Measurements from ENCODE around the gene USP53.
"Not testable (repeated sequence)": the region's sequence is repeated elsewhere in the genome, so short reads cannot be mapped to it uniquely, and the experiment has no call there.

The USP53 gene

GRCh38 chr4:119314356-119314755, 101.8 kb downstream of the USP53 start:
- DNase-seq (ENCODE audit: low read depth in 1 of 2, low spot score in 1 of 2) = no peak

GRCh38 chr4:119315036-119315435, 102.5 kb downstream of the USP53 start:
- no peak for DNase-seq (ENCODE audit: low read depth in 1 of 2, low spot score in 1 of 2)

GRCh38 chr4:119317990-119318389, 105.5 kb downstream of the USP53 start:
- DNase-seq (ENCODE audit: low read depth in 1 of 2, low spot score in 1 of 2) = no peak

- DNase-seq (ENCODE audit: low read depth in 1 of 2, low spot score in 1 of 2) = no peak
Observed at GRCh38 chr4:119321921-119322687, 109.6 kb downstream of the USP53 start, which contains the start of gene FABP2. TSS of gene FABP2 (minus strand) at chr4:119322138. CDS start at chr4:119322102, 36 bp downstream.

GRCh38 chr4:119328695-119329094, 116.2 kb downstream of the USP53 start:
- DNase-seq (ENCODE audit: low read depth in 1 of 2, low spot score in 1 of 2) = no peak

- no peak for DNase-seq (ENCODE audit: low read depth in 1 of 2, low spot score in 1 of 2)
Observed at GRCh38 chr4:119329835-119330620, 117.5 kb downstream of the USP53 start.

- DNase-seq (ENCODE audit: low read depth in 1 of 2, low spot score in 1 of 2) = not testable (repeated sequence)
Observed at GRCh38 chr4:119336332-119336979, 123.9 kb downstream of the USP53 start.

GRCh38 chr4:119337010-119337409, 124.5 kb downstream of the USP53 start:
- DNase-seq (ENCODE audit: low read depth in 1 of 2, low spot score in 1 of 2) = no peak

GRCh38 chr4:119339895-119340294, 127.4 kb downstream of the USP53 start:
- DNase-seq (ENCODE audit: low read depth in 1 of 2, low spot score in 1 of 2) = not testable (repeated sequence)

GRCh38 chr4:119343293-119343692, 130.8 kb downstream of the USP53 start:
- not testable (repeated sequence) for DNase-seq (ENCODE audit: low read depth in 1 of 2, low spot score in 1 of 2)
